Liver (tissue), 9 donors: ENCODE measurements around the gene RECQL5. TPM values are rescaled to one million over a fixed set of nuclear protein-coding genes. Genes with fewer than 3 reads are reported as not detected.
A peak's percentile ranks its signal among the peaks of the same experiment; 100 is the strongest.

Experiments used
- DNase-seq: peaks from one replicate; pipeline ENCODE4 v3.0.0-alpha.2; 2017; ENCODE audit warnings: low spot score
- H3K27ac ChIP-seq, 2 donors: one replicate each; pipeline ENCODE4 v1.7.0; 2013; ENCODE audit warnings: inconsistent platforms in 2 of 2, low read length in 2 of 2, control low read depth in 1 of 2, low read depth in 1 of 2, mild to moderate bottlenecking in 1 of 2
- H3K27me3 ChIP-seq, 4 donors: one replicate each; pipeline versions ENCODE4 v1.6.1 to v1.7.0; 2013; ENCODE audit warnings: low read length in 3 of 4, inconsistent platforms in 1 of 4, mild to moderate bottlenecking in 1 of 4, moderate library complexity in 1 of 4; ENCODE audit not compliant: control insufficient read depth in 4 of 4, insufficient read depth in 4 of 4
- H3K36me3 ChIP-seq, 4 donors: one replicate each; pipeline versions ENCODE4 v1.6.1 to v1.7.0; 2013; ENCODE audit warnings: low read length in 3 of 4, mild to moderate bottlenecking in 3 of 4, low read depth in 1 of 4, moderate library complexity in 1 of 4; ENCODE audit not compliant: control insufficient read depth in 4 of 4, insufficient read depth in 3 of 4
- H3K4me1 ChIP-seq, 4 donors: one replicate each; pipeline versions ENCODE4 v1.6.1 to v1.7.0; 2013; ENCODE audit warnings: low read length in 3 of 4, mild to moderate bottlenecking in 3 of 4, moderate library complexity in 1 of 4; ENCODE audit not compliant: control insufficient read depth in 4 of 4, insufficient read depth in 4 of 4
- H3K4me3 ChIP-seq, 3 donors: one replicate each; pipeline versions ENCODE4 v1.6.1 to v1.7.0; 2013; ENCODE audit warnings: low read length in 3 of 3, control low read depth in 1 of 3, low read depth in 1 of 3, mild to moderate bottlenecking in 1 of 3
- H3K9ac ChIP-seq, 2 donors: one replicate each; pipeline ENCODE4 v1.7.0; 2013; ENCODE audit warnings: low read length in 2 of 2, mild to moderate bottlenecking in 2 of 2, moderate library complexity in 2 of 2, control low read depth in 1 of 2, low read depth in 1 of 2
- H3K9me3 ChIP-seq, 4 donors: one replicate each; pipeline versions ENCODE4 v1.6.1 to v1.7.0; 2013; ENCODE audit warnings: low read length in 3 of 4; ENCODE audit not compliant: control insufficient read depth in 4 of 4
- ATF3 ChIP-seq: IDR thresholded peaks from 2 replicates; pipeline ENCODE4 v1.6.1; 2016; ENCODE audit warnings: antibody characterized with exemption
- CTCF ChIP-seq: fragments of 150-350 bp; IDR thresholded peaks from 2 replicates; pipeline ENCODE4 v1.5.1; 2017; ENCODE audit warnings: improper control_type of control experiment, low read depth, low read length; ENCODE audit not compliant: missing input control
- EGR1 ChIP-seq, 2 donors: IDR thresholded peaks; 2 replicates each; pipeline ENCODE4 v1.6.1; 2016 to 2018; ENCODE audit warnings: antibody characterized with exemption in 2 of 2, low read depth in 2 of 2
- FOXA1 ChIP-seq: IDR thresholded peaks from 2 replicates; pipeline ENCODE4 v1.6.1; 2016; ENCODE audit warnings: antibody characterized with exemption
- FOXA2 ChIP-seq: IDR thresholded peaks from 2 replicates; pipeline ENCODE4 v1.6.1; 2016; ENCODE audit warnings: antibody characterized with exemption
- GABPA ChIP-seq, 2 donors: IDR thresholded peaks in 1 of 2; conservative IDR thresholded peaks in 1 of 2; 2 replicates each; pipeline ENCODE4 v1.6.1; 2016; ENCODE audit warnings: antibody characterized with exemption in 2 of 2, mild to moderate bottlenecking in 1 of 2, moderate library complexity in 1 of 2
- HNF4A ChIP-seq, 2 donors: conservative IDR thresholded peaks; 2 replicates each; pipeline ENCODE4 v1.6.1; 2016; ENCODE audit warnings: antibody characterized with exemption in 2 of 2, mild to moderate bottlenecking in 2 of 2
- HNF4G ChIP-seq: IDR thresholded peaks from 2 replicates; pipeline ENCODE4 v1.6.1; 2016; ENCODE audit warnings: antibody characterized with exemption
- JUND ChIP-seq, 2 donors: IDR thresholded peaks; 2 replicates each; pipeline ENCODE4 v1.6.1; 2016; ENCODE audit warnings: antibody characterized with exemption in 2 of 2
- MAX ChIP-seq: IDR thresholded peaks from 2 replicates; pipeline ENCODE4 v1.6.1; 2016; ENCODE audit warnings: antibody characterized with exemption
- NR2F2 ChIP-seq: IDR thresholded peaks from 2 replicates; pipeline ENCODE4 v1.6.1; 2016; ENCODE audit warnings: antibody characterized with exemption
- RAD21 ChIP-seq, 2 donors: IDR thresholded peaks; 2 replicates each; pipeline ENCODE4 v1.6.1; 2016; ENCODE audit warnings: antibody characterized with exemption in 2 of 2, mild to moderate bottlenecking in 2 of 2
- RXRA ChIP-seq, 2 donors: IDR thresholded peaks; 2 replicates each; pipeline ENCODE4 v1.6.1; 2017 to 2018; ENCODE audit warnings: antibody characterized with exemption in 2 of 2, mild to moderate bottlenecking in 1 of 2
- SP1 ChIP-seq: IDR thresholded peaks from 2 replicates; pipeline ENCODE4 v1.6.1; 2018; ENCODE audit warnings: antibody characterized with exemption, mild to moderate bottlenecking
- TAF1 ChIP-seq: conservative IDR thresholded peaks from 2 replicates; pipeline ENCODE4 v1.6.1; 2016; ENCODE audit warnings: antibody characterized with exemption, mild to moderate bottlenecking
- YY1 ChIP-seq: IDR thresholded peaks from 2 replicates; pipeline ENCODE4 v1.6.1; 2016; ENCODE audit warnings: antibody characterized with exemption, mild to moderate bottlenecking
- WGBS: extraction: QIAGEN DNeasy Blood & Tissue Kit; methylation state at CpG from one replicate; pipeline ENCODE4 v1.1.7; 2013; 5-methylcytosine and 5-hydroxymethylcytosine counted together
- polyA plus RNA-seq, 2 donors: library from polyadenylated mRNA; stranded (reverse) in 1 of 2; unstranded in 1 of 2; fragments of 200-250 nt in 1 of 2; fragments of >200 nt in 1 of 2; fragmentation: Nextera tagmentation in 1 of 2; extraction: Ambion mirVana in 1 of 2; gene quantifications; one replicate each; pipeline versions ENCODE4 v1.2.1 to v1.2.3, GENCODE V29; 2013 to 2015
- total RNA-seq, 2 donors: library from RNA; depleted of rRNA; stranded (reverse); fragments of >200 nt; gene quantifications; one replicate each; pipeline ENCODE4 v1.2.3, GENCODE V29; 2014
- TF ChIP-seq, protein P1 (sequence below): IDR thresholded peaks from 2 replicates; pipeline ENCODE4 v1.6.1; 2016; ENCODE audit warnings: antibody characterized with exemption, mild to moderate bottlenecking
- TF ChIP-seq, protein P2 (sequence below): IDR thresholded peaks from 2 replicates; pipeline ENCODE4 v1.6.1; 2016; ENCODE audit warnings: antibody characterized with exemption
- donor health status: healthy.
- donor health status: healthy.
- donor health status: healthy.
- donor health status: healthy.
- donor health status: healthy.

The RECQL5 gene
- total and polyA plus RNA-seq, 4 donors = 8.3 to 15.1 (median 11.5) TPM

DNA sequence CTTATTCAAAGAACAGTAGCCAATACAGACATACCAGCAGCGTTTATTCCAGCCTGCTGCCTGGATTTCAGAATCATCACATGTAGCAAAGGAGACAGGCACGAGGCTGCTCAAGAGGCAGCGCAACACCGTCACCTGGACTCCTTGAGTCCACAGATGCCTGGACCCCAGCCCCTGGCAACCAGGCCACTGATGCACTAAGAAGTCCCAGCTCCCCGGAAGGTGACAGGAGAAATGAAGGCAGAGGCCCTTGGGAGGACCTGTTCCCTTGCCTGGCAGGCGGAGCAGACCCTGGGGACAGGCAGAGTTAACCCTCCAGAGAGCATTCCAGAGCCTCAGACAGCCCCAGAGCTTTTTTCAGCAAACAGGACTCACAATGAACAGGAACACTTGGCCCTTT lies 17.3 kb downstream of the RECQL5 start (continued):
- TF ChIP-seq, protein P1, sequence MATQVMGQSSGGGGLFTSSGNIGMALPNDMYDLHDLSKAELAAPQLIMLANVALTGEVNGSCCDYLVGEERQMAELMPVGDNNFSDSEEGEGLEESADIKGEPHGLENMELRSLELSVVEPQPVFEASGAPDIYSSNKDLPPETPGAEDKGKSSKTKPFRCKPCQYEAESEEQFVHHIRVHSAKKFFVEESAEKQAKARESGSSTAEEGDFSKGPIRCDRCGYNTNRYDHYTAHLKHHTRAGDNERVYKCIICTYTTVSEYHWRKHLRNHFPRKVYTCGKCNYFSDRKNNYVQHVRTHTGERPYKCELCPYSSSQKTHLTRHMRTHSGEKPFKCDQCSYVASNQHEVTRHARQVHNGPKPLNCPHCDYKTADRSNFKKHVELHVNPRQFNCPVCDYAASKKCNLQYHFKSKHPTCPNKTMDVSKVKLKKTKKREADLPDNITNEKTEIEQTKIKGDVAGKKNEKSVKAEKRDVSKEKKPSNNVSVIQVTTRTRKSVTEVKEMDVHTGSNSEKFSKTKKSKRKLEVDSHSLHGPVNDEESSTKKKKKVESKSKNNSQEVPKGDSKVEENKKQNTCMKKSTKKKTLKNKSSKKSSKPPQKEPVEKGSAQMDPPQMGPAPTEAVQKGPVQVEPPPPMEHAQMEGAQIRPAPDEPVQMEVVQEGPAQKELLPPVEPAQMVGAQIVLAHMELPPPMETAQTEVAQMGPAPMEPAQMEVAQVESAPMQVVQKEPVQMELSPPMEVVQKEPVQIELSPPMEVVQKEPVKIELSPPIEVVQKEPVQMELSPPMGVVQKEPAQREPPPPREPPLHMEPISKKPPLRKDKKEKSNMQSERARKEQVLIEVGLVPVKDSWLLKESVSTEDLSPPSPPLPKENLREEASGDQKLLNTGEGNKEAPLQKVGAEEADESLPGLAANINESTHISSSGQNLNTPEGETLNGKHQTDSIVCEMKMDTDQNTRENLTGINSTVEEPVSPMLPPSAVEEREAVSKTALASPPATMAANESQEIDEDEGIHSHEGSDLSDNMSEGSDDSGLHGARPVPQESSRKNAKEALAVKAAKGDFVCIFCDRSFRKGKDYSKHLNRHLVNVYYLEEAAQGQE = no peak

DNA sequence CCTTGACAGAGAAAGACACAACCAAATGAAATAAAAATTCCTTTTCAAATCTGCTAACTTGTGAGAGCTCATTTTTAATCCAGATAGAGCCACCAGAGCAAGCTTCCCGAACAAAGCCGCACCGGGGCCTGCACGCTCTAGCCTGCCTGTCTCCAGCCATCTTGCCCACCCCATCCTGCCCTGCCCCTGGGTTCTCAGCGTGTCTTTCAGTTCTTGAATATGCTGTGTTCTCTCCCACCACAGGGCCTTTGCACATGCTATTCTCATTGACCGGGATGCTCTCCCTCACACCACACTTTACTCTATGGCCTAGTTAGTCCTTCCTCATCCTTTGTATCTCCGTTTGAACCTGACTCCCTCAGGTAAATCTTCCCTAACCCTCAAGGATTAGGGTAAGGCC lies 19.0 kb downstream of the RECQL5 start:
- Histone ChIP-seq H3K27me3 (no peaks in the 10 kb centered on the region), H3K4me3 (no peak overlapping the region), H3K36me3 (peaks cover 6 to 28% (median 12%) of the 10 kb centered on the region in 4 donors), H3K4me1 (peaks cover 6 to 17% (median 11%) of the 10 kb centered on the region in 4 donors), H3K9me3 (no peaks in the 10 kb centered on the region), H3K27ac (no peak overlapping the region), H3K9ac (no peak overlapping the region)
- 97% methylated on average over 7 of the region's 7 CpGs for WGBS
- no peak for DNase-seq
- no peak for TF ChIP-seq FOXA1
- TF ChIP-seq RAD21 (IDR thresholded peaks at IDR 0.05) = no peak
- TF ChIP-seq YY1 = no peak
- TF ChIP-seq, protein P1 = no peak
- TF ChIP-seq HNF4G = no peak
- no peak for TF ChIP-seq RXRA (IDR thresholded peaks at IDR 0.05)
- no peak for TF ChIP-seq ATF3

DNA sequence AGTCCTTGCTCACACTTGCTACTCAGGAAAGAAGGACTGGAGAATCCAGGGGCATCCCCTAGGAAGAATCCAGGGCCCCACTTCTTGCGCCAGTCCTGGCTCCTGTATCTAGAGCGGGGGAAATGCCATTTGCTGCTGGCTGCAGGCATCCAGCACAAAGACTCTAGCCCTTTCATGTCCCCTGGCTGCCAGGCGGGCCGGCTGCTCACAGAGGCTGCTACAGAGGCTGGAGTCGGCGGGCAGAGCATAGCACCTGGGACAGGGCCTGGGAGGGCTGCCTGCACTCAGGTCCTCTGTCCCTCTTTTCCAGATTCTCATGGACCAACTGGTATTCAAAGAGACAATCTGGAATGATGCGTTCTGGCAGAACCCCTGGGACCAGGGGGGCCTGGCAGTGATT lies 19.9 kb downstream of the RECQL5 start:
- peak; percentile 36 for DNase-seq
- H3K36me3 ChIP-seq = peaks cover 6 to 23% (median 11%) of the 10 kb centered on the region in 4 donors
- H3K9me3 ChIP-seq = no peaks in the 10 kb centered on the region
- H3K27ac ChIP-seq = peak overlapping the region; percentile 81 to 90
- no peaks in the 10 kb centered on the region for H3K27me3 ChIP-seq
- H3K4me1 ChIP-seq = peaks cover 6 to 17% (median 11%) of the 10 kb centered on the region in 4 donors
- no peak overlapping the region for H3K4me3 ChIP-seq
- no peak overlapping the region for H3K9ac ChIP-seq
- WGBS = 96% methylated on average over 7 of the region's 7 CpGs
- no peak for TF ChIP-seq CTCF
- TF ChIP-seq YY1 = no peak
- TF ChIP-seq, protein P2, sequence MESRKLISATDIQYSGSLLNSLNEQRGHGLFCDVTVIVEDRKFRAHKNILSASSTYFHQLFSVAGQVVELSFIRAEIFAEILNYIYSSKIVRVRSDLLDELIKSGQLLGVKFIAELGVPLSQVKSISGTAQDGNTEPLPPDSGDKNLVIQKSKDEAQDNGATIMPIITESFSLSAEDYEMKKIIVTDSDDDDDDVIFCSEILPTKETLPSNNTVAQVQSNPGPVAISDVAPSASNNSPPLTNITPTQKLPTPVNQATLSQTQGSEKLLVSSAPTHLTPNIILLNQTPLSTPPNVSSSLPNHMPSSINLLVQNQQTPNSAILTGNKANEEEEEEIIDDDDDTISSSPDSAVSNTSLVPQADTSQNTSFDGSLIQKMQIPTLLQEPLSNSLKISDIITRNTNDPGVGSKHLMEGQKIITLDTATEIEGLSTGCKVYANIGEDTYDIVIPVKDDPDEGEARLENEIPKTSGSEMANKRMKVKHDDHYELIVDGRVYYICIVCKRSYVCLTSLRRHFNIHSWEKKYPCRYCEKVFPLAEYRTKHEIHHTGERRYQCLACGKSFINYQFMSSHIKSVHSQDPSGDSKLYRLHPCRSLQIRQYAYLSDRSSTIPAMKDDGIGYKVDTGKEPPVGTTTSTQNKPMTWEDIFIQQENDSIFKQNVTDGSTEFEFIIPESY = no peak
- TF ChIP-seq ATF3 = no peak
- no peak for TF ChIP-seq NR2F2
- TF ChIP-seq RAD21 (IDR thresholded peaks at IDR 0.05) = no peak
- TF ChIP-seq GABPA (IDR thresholded peaks at IDR 0.05 in 1 of 2, conservative IDR thresholded peaks at IDR 0.05 in 1 of 2) = no peak
- no peak for TF ChIP-seq FOXA1
- no peak for TF ChIP-seq MAX
- TF ChIP-seq RXRA (IDR thresholded peaks at IDR 0.05) = no peak
- no peak for TF ChIP-seq FOXA2
- TF ChIP-seq SP1 = no peak
- no peak for TF ChIP-seq EGR1 (IDR thresholded peaks at IDR 0.05; ENCODE audit: low read depth in 2 of 2)
- no peak for TF ChIP-seq JUND (IDR thresholded peaks at IDR 0.05)
- no peak for TF ChIP-seq HNF4A (conservative IDR thresholded peaks at IDR 0.05)
- no peak for TF ChIP-seq TAF1
